WTC11 (cell line): ENCODE results near the gene FAM13A.

Experiments
- CBFB ChIP-seq: sonication (generic); formaldehyde crosslinking; IDR thresholded peaks from 2 replicates; pipeline ENCODE4 v1.8.1; 2022; ENCODE audit warnings: mild to moderate bottlenecking, low read depth, missing genetic modification reagents
- CTCF ChIP-seq: fragments of 200-600 bp; IDR thresholded peaks from 2 replicates; pipeline ENCODE4 v1.8.0; 2022; ENCODE audit warnings: antibody characterized with exemption
- EMX1 ChIP-seq: fragments of 250-450 bp; sonication (Bioruptor Pico); IDR thresholded peaks from 2 replicates; pipeline ENCODE4 v1.8.0; 2021; ENCODE audit warnings: mild to moderate bottlenecking
- NFYB ChIP-seq: sonication (generic); formaldehyde crosslinking; conservative IDR thresholded peaks from 2 replicates; pipeline ENCODE4 v1.8.0; 2022; ENCODE audit warnings: low read depth, missing genetic modification reagents
- NR3C1 ChIP-seq: sonication (generic); formaldehyde crosslinking; conservative IDR thresholded peaks from 2 replicates; pipeline ENCODE4 v1.8.1; 2023; ENCODE audit warnings: low read depth, mild to moderate bottlenecking, missing genetic modification reagents
- USF1 ChIP-seq: sonication (generic); formaldehyde crosslinking; IDR thresholded peaks from 2 replicates; pipeline ENCODE4 v1.8.0; 2022; ENCODE audit warnings: mild to moderate bottlenecking, missing genetic modification reagents
- USF2 ChIP-seq: sonication (generic); formaldehyde crosslinking; IDR thresholded peaks from 2 replicates; pipeline ENCODE4 v1.8.1; 2023; ENCODE audit warnings: mild to moderate bottlenecking, missing genetic modification reagents, moderate library complexity
- ZSCAN18 ChIP-seq: fragments of 250-450 bp; sonication (Bioruptor Pico); IDR thresholded peaks from 2 replicates; pipeline ENCODE4 v2.1.2; 2022; ENCODE audit warnings: mild to moderate bottlenecking, moderate library complexity

- TF ChIP-seq CTCF: no peak
- no peak for TF ChIP-seq CBFB
- TF ChIP-seq USF1 (CRISPR knock-in tag): no peak
- TF ChIP-seq ZSCAN18 (CRISPR knock-in tag): no peak
- no peak for TF ChIP-seq USF2 (CRISPR knock-in tag)
- no peak for TF ChIP-seq EMX1 (CRISPR knock-in tag)
- TF ChIP-seq NFYB: no peak
- no peak for TF ChIP-seq NR3C1 (CRISPR knock-in tag)
These were observed 103.6 kb downstream of the FAM13A start for GRCh38 chr4:88953400-88953799.
